Lung (tissue), 12 donors: Measurements from ENCODE around the gene TSR1. TPM values are rescaled to one million over a fixed set of nuclear protein-coding genes. Genes with fewer than 3 reads are reported as not detected.

ENCODE experiments used
- ATAC-seq: fragments of 200-7000 bp; cut with Tn5 transposase; one replicate; pipeline ENCODE4 v1.9.1; 2020; ENCODE audit warnings: moderate number of reproducible peaks; ENCODE audit not compliant: insufficient read depth, low FRiP score
- DNase-seq, 3 donors: peaks; one replicate each; pipeline ENCODE4 v3.0.0-alpha.2; 2013 to 2017
- H3K27ac ChIP-seq, 2 donors: one replicate each; pipeline ENCODE4 v1.5.1; 2013; ENCODE audit warnings: mild to moderate bottlenecking in 2 of 2, moderate library complexity in 2 of 2, control low read depth in 1 of 2, inconsistent platforms in 1 of 2, low read depth in 1 of 2, low read length in 1 of 2
- H3K27me3 ChIP-seq, 3 donors: one replicate each; pipeline ENCODE4 v1.5.1; 2013; ENCODE audit warnings: low read length in 2 of 3; ENCODE audit not compliant: control insufficient read depth in 3 of 3, insufficient read depth in 3 of 3
- H3K36me3 ChIP-seq, 4 donors: one replicate each; pipeline ENCODE4 v1.5.1; 2013; ENCODE audit warnings: low read length in 4 of 4, mild to moderate bottlenecking in 1 of 4, moderate library complexity in 1 of 4; ENCODE audit not compliant: control insufficient read depth in 4 of 4, insufficient read depth in 4 of 4
- H3K4me1 ChIP-seq, 5 donors: one replicate each; pipeline ENCODE4 v1.5.1; 2013; ENCODE audit warnings: low read length in 5 of 5, mild to moderate bottlenecking in 2 of 5, moderate library complexity in 1 of 5; ENCODE audit not compliant: control insufficient read depth in 5 of 5, insufficient read depth in 5 of 5
- H3K4me3 ChIP-seq: one replicate; pipeline ENCODE4 v1.5.1; 2013; ENCODE audit warnings: mild to moderate bottlenecking, control low read depth, moderate library complexity
- H3K9ac ChIP-seq, 2 donors: one replicate each; pipeline ENCODE4 v1.5.1; 2013; ENCODE audit warnings: low read length in 2 of 2, control low read depth in 1 of 2; ENCODE audit not compliant: insufficient read depth in 1 of 2
- H3K9me3 ChIP-seq, 4 donors: one replicate each; pipeline ENCODE4 v1.5.1; 2013; ENCODE audit warnings: low read length in 3 of 4, mild to moderate bottlenecking in 1 of 4, moderate library complexity in 1 of 4; ENCODE audit not compliant: control insufficient read depth in 4 of 4, insufficient read depth in 3 of 4
- CTCF ChIP-seq: IDR thresholded peaks from 2 replicates; pipeline ENCODE4 v1.5.1; 2012; ENCODE audit warnings: mild to moderate bottlenecking; ENCODE audit errors: control extremely low read depth, extremely low read depth
- WGBS, 2 donors: extraction: QIAGEN DNeasy Blood & Tissue Kit; methylation state at CpG; one replicate each; pipeline ENCODE4 v1.1.7; 2013; 5-methylcytosine and 5-hydroxymethylcytosine counted together
- polyA plus RNA-seq, 2 donors: library from polyadenylated mRNA; stranded (reverse); fragments of 200-250 nt; gene quantifications; one replicate each; pipeline ENCODE4 v1.2.1, GENCODE V29; 2013
- total RNA-seq, 2 donors: library from RNA; depleted of rRNA in 1 of 2; stranded (reverse); fragments of >200 nt in 1 of 2; gene quantifications; one replicate each; pipeline ENCODE4 v1.2.1, GENCODE V29; 2014 to 2021
- donor health status: control.
- donor health status: control.
- donor health status: Bipolar disorder and iron deficiency.
- donor health status: healthy.
- donor health status: DM: yes; HTN: yes; CAD: no.

Gene TSR1
- total and polyA plus RNA-seq, 4 donors: 11.8 to 24.1 (median 19.4) TPM

GRCh38 chr17:2375406-2375805, 39.1 kb upstream of the TSR1 start:
- Histone ChIP-seq H3K9ac (no peak overlapping the region), H3K4me3 (no peak overlapping the region), H3K9me3 (no peaks in the 10 kb centered on the region), H3K4me1 (no peaks in the 10 kb centered on the region), H3K27ac (no peak overlapping the region), H3K36me3 (peaks cover 0 to 75% (median 11%) of the 10 kb centered on the region in 4 donors), H3K27me3 (no peaks in the 10 kb centered on the region)
- WGBS, 2 donors: 92 to 95% methylated on average over 17 to 19 of the region's 19 CpGs
- no peak for TF ChIP-seq CTCF
- DNase-seq: no peak
- no peak for ATAC-seq

GRCh38 chr17:2374549-2375285, 38.5 kb upstream of the TSR1 start:
- Histone ChIP-seq H3K27ac (no peak overlapping the region), H3K4me1 (no peaks in the 10 kb centered on the region), H3K9me3 (no peaks in the 10 kb centered on the region), H3K4me3 (no peak overlapping the region), H3K36me3 (peaks cover 0 to 70% (median 10%) of the 10 kb centered on the region in 4 donors), H3K9ac (no peak overlapping the region), H3K27me3 (no peaks in the 10 kb centered on the region)
- 78 to 87% methylated on average over 11 of the region's 11 CpGs for WGBS, 2 donors
- ATAC-seq: no peak
- no peak for TF ChIP-seq CTCF
- no peak for DNase-seq

GRCh38 chr17:2373179-2373578, 36.9 kb upstream of the TSR1 start:
- peaks cover 0 to 61% (median 10%) of the 10 kb centered on the region in 4 donors for H3K36me3 ChIP-seq
- 96 to 97% methylated on average over 18 of the region's 18 CpGs for WGBS, 2 donors
- no peaks in the 10 kb centered on the region for H3K27me3 ChIP-seq
- no peaks in the 10 kb centered on the region for H3K9me3 ChIP-seq
- H3K4me1 ChIP-seq: peaks cover 0 to 8% (median 0%) of the 10 kb centered on the region in 5 donors
- no peak for ATAC-seq
- no peak for TF ChIP-seq CTCF
- no peak overlapping the region for H3K9ac ChIP-seq
- no peak overlapping the region for H3K4me3 ChIP-seq
- no peak overlapping the region for H3K27ac ChIP-seq
- no peak for DNase-seq
